Posterior cingulate gyrus (tissue), 11 donors: ENCODE measurements around the gene IGSF3.

Experiments
- DNase-seq, 10 donors: peaks; one replicate each; pipeline versions ENCODE4 v3.0.0 to v3.0.0-alpha.2; 2020 to 2021; ENCODE audit warnings: mixed read lengths in 3 of 10
- intact Hi-C: fragments of 100-400 bp; cut with DNase I; formaldehyde crosslinking; loops from one replicate; pipeline ENCODE4 v1.15.1; 2023

Gene IGSF3

DNA sequence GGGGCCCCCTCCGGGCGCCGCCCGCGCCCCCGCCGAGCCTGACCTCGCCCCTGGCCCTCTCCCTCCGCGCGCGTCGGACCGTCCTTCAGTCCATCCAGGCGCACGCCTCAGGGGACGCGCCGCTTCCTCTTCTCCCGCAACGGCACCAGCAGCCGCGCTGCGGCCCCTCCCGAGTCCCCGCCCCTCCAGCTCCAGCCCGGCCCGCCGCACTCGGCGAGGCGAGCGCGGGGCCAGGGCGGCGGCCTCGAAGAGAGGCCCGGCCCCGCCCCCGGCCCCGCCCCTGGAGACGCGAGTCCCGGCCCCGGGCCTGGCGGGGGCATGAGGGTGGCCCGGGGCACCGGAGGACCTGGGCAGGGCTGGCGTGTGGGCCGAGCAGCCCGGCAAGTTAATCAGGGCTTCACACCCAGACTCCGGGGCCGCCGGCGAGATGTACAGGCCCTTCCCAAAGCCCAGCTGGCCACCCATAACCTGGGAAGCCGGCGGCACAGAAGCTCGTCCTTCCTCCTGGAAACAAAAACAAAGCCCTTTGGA, at the start of gene IGSF3:
Gene IGSF3, minus strand, starts transcription at position 159 of the 531 bp plus-strand sequence. CDS start 1,407 bp downstream, outside the sequence.
- DNase-seq, result peak in 7 of 10 donors; percentile 32 to 91 (median 58)
- intact Hi-C loops, result no loop called here

DNA sequence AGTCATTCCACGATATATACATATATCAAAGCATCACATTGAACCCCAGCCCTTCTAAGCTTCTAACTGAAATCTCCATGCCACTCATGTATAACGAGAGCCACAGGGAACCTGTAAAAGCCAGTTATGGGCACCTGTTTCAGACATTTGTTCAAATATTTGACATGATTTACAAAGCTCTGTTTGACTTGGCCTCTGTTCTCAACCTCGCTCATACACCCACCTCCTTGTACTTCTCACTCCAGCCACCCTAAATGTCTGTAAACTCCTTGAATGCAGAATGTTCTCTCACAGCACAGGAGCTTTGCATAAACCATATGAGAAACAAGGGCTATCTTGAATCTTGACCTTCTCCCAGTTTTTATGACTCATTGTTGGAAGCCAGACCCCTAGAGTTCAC, 49.8 kb upstream of the IGSF3 start:
- DNase-seq, result no peak

GRCh38 chr1:116716391-116716790, 48.9 kb upstream of the IGSF3 start:
- DNase-seq, result no peak
- intact Hi-C loops, result no loop called here

More for the DNA sequence above, 49.8 kb upstream of the IGSF3 start:
- intact Hi-C loops, result no loop called here

DNA sequence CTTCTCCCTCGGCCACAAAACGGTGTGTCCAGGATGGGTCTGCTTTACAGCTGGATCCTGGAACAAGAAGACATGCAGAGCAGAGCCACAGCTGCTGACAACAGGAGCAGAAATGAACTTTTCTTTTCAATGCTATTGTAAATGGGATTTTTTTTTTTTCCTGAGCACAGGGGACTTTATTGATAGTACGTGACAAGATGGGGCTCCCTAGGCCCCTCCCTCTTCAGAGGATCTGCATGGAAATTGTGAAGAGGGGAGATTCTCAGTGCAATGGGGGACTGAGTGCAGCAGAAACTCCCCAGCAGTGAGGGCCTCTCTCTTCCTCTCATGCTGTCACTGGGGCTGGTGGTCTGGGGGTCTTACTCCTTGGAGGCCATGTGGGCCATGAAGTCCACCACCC, 45.9 kb upstream of the IGSF3 start:
- intact Hi-C loops, result no loop called here
- DNase-seq, result no peak

DNA sequence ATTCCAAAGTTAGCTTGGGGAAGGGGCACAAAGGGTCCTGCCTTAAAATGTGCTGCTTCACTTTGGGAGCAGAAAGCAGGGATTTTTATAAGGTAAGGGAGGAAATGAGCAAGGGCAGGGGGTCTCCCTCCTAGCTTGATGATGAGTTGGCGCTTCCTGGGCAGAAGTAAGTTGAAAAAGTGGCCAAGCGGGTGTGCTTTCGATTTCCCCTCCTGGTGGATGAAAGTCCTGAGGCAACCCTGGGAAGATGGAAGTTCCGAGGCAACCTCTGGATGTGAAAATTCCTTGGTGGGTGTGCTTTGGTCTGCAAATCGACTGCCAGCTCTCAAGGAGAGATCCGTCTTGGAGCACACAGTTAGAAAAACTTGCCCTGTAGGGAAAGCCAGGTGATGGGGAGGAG, 45.0 kb upstream of the IGSF3 start:
- peak in 1 of 10 donors; percentile 53 for DNase-seq
- intact Hi-C loops, result no loop called here

- intact Hi-C loops, result no loop called here
- DNase-seq, result peak in 1 of 10 donors; percentile 41
Observed at GRCh38 chr1:116711263-116711840, 43.8 kb upstream of the IGSF3 start.

DNA sequence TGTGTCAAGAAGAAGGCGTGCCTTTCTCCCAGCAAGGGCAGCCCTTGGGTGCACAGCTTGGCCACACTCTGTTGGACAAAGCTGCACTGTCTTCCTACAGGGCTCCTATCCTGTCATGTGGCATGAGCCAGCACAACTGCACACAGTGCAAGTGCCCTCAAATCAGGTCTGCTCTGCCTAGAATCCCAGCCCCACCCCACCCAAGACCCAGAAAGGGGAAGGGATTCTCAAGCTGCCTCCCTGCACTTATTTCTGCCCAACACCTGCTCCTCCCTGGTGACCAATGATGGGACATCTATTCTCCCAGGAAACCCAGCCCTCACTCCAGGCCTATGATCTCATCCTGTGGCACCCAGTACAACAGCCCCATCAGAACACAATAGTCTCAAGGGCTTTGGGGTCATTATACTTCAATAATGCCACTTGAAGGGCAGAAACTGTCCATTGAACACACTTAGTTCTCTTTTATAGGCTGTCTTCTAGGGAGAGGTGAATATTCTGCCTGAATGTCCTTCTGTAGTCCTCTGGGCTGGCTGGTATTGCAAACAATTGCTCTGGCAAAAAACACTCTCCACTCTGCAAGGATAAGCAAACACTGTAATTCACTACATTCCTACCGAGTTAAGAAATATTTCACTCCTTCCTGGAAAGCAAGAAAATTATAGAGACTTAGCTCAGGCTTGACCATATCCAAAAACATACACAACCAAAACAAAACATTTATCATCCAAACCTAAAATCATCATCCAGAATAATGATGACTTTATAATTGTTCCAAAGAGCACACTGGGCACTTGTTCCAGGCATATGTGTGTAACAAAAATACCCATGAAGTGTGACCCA, 43.1 kb upstream of the IGSF3 start:
- intact Hi-C loops, result no loop called here
- peak in 2 of 10 donors; percentile 15 to 79 for DNase-seq

GRCh38 chr1:116709666-116710167, 42.2 kb upstream of the IGSF3 start:
- intact Hi-C loops, result no loop called here
- peak in 1 of 10 donors; percentile 31 for DNase-seq

GRCh38 chr1:116708255-116708900, 40.8 kb upstream of the IGSF3 start:
- intact Hi-C loops, result no loop called here
- peak in 1 of 10 donors; percentile 60 for DNase-seq

DNA sequence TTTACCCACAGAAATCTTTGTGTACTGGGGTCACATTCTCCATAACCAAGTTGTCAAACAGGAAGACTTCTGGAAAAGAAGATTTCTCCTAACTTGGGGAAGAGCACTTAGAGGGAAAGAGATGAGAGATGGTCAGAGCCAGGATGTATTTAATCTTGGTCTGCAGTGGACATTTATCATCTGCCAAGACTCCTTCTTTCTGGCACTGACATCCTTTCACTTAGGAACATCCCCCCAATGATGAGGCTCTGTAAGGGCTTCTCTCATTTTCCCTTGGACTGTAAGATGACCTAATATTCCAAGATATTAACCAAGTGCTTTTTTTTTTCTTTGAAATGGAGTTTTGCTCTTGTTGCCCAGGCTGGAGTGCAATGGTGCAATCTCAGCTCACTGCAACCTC, 39.3 kb upstream of the IGSF3 start:
- no peak for DNase-seq
- intact Hi-C loops, result no loop called here

- intact Hi-C loops, result no loop called here
- no peak for DNase-seq
Observed at GRCh38 chr1:116706123-116706522, 38.6 kb upstream of the IGSF3 start.

GRCh38 chr1:116704278-116704677, 36.7 kb upstream of the IGSF3 start:
- intact Hi-C loops, result no loop called here

GRCh38 chr1:116699605-116700004, 32.1 kb upstream of the IGSF3 start:
- no peak for DNase-seq
- intact Hi-C loops, result no loop called here

More at GRCh38 chr1:116704278-116704677, 36.7 kb upstream of the IGSF3 start:
- DNase-seq, result no peak

- DNase-seq, result no peak
- intact Hi-C loops, result no loop called here
Observed at GRCh38 chr1:116698244-116698595, 30.7 kb upstream of the IGSF3 start.

DNA sequence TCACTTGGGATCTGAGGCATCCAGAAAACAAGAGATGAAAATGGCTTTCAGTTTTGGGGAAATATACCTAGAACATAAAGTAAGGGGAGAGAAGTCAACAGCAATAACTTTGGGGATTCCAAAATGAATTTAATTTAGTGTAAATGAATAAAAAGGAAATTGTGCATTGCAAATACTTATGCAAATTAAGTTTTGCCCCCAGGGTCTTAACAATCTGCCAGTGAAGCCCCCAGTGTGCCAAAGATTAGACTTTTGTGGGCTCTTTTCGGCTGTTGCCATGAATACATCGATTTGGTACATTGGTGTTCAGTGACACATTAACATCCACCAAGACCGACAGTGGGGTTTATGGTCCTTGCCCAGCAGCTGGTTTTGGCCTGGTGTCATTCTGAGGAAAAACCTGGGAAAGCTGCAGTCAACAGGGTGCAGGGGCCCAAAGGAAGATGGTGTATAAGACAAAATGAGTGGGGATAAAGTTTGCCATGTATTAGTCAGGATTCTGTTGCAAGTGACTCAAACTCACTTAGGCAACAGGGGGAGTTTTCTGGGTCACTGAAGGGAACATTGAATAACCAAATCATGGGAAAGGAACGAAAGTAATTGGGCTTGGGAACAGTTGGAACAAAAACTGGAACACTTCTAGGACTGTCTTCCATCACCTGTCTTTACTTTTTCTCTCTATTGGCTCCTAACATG, 30.2 kb upstream of the IGSF3 start:
- intact Hi-C loops, result no loop called here
- DNase-seq, result no peak

DNA sequence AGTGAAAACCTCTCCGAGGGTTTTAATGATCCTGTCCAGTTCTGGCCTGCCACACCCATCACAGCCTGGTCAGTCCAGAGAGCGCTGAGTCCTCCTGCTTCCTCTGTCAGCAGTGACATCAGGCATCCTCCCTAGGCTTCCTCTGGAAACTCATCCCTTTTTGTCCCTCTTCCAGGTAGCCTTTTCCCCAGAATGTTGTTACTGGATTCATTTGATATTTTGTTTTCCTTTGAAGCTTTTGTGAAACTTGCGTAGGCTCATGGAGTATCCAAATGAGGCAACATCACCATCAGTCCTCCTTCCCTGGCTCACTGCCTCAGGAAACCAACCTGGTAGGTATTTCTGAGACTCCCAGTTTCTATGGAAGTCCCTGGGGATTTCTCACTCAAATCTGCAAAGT, 27.0 kb upstream of the IGSF3 start:
- peak in 1 of 10 donors; percentile 16 for DNase-seq
- intact Hi-C loops, result no loop called here

DNA sequence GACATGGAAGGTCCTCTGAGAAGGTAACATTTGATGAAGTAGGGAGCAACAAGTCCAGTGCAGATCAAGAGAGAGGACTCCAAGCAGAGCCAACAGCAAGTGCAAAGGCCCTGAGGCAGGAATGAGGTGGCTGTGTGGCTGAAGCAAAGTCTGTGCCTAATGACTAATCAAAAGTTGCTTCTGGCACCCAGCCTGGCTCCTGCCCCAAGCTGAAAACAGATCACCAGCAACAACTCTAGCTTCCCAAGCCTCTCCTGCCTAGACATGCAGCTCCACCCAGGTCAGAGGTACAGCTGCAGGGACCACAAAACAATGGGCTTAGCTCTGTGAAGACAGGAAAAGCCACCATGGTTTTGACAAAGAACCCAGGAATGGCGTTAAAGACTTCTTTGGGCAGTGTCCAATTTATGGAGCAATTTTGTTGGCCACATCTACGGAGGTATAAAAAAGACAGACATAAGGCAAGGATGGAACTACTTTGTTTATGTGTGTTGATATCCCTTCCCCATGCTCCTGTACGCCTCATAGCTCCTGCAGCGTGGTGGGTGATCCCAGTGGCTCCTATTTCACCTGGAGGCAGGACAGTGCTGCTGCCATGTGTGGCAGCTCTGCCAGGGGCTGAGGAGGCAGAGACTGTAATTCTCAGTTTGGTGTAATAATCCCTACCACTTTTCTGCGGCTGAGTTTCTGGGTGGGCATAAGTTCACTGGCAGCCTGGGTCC, 26.4 kb upstream of the IGSF3 start:
- intact Hi-C loops, result no loop called here
- DNase-seq, result peak in 1 of 10 donors; percentile 46

DNA sequence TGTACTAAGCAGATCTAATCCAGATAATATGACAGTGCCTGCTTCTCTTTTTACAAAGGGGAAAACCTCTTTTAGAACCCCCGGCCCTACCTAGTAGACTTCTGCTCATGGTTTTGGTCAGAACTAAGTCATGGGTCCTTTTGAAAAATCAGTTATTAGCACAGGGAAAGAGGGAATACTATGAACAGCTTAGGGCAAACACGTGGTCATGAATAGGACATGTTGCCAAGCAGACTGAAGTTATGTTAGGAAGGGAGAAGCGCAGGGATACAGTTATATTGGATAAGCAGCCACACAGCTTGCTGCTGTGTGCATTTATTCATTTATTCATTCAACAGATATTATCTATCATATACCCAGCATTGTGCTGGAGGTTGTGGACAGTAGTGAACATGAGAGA, 25.3 kb upstream of the IGSF3 start:
- intact Hi-C loops, result no loop called here
- DNase-seq, result no peak

- intact Hi-C loops, result no loop called here
- peak in 1 of 10 donors; percentile 45 for DNase-seq
Observed at GRCh38 chr1:116690849-116691406, 23.4 kb upstream of the IGSF3 start.
